Common myeloid progenitor, CD34-positive (primary cell): ENCODE data around the gene SNRNP48. TPM values are rescaled to one million over a fixed set of nuclear protein-coding genes. Genes with fewer than 3 reads are reported as not detected.

ENCODE experiments used
- CTCF ChIA-PET: fragments of 350-600 bp; sonication (Branson Sonifier 250); formaldehyde crosslinking; loops from one replicate; lab custom pipeline; 2021; ENCODE audit warnings: antibody characterized with exemption; lab: Charles Lee
- POLR2A ChIA-PET: fragments of 350-600 bp; sonication (Branson Sonifier 250); formaldehyde crosslinking; loops from one replicate; lab custom pipeline; 2021; ENCODE audit warnings: antibody characterized with exemption; lab: Charles Lee
- DNase-seq, 3 donors: peaks; one replicate each; pipeline versions ENCODE4 v3.0.0 to v3.0.0-alpha.2; 2013
- H3K27ac ChIP-seq, 2 experiments: 1 replicate in 1 of 2; 2 replicates in 1 of 2; pipeline ENCODE4 v1.7.0; 2013; ENCODE audit warnings: inconsistent platforms in 2 of 2, low read length in 2 of 2, mild to moderate bottlenecking in 2 of 2, low read depth in 1 of 2, moderate library complexity in 1 of 2; ENCODE audit not compliant: severe bottlenecking in 2 of 2, insufficient read depth in 1 of 2, poor library complexity in 1 of 2
- H3K27me3 ChIP-seq, 5 experiments: replicated peaks in 2 of 5; 1 replicate in 3 of 5; 2 replicates in 2 of 5; pipeline versions ENCODE4 v1.6.1 to v1.7.0; 2013; ENCODE audit warnings: low read length in 4 of 5, mild to moderate bottlenecking in 2 of 5, moderate library complexity in 2 of 5, inconsistent platforms in 1 of 5; ENCODE audit not compliant: insufficient read depth in 5 of 5, control insufficient read depth in 4 of 5
- H3K36me3 ChIP-seq, 4 experiments: 1 replicate in 2 of 4; 2 replicates in 2 of 4; pipeline versions ENCODE4 v1.6.1 to v1.7.0; 2013; ENCODE audit warnings: low read length in 3 of 4, control low read depth in 1 of 4, mild to moderate bottlenecking in 1 of 4; ENCODE audit not compliant: control insufficient read depth in 4 of 4, insufficient read depth in 4 of 4
- H3K4me1 ChIP-seq, 4 experiments: 1 replicate in 3 of 4; 2 replicates in 1 of 4; pipeline versions ENCODE4 v1.6.1 to v1.7.1; 2013; ENCODE audit warnings: low read length in 3 of 4, mild to moderate bottlenecking in 3 of 4, control low read depth in 1 of 4, inconsistent platforms in 1 of 4, moderate library complexity in 1 of 4; ENCODE audit not compliant: control insufficient read depth in 4 of 4, insufficient read depth in 4 of 4; ENCODE audit errors: control extremely low read depth in 1 of 4
- H3K4me3 ChIP-seq, 7 experiments: 1 replicate in 4 of 7; 2 replicates in 3 of 7; pipeline versions ENCODE4 v1.5.1 to v1.7.0; 2013; ENCODE audit warnings: mild to moderate bottlenecking in 7 of 7, low read length in 6 of 7, moderate library complexity in 6 of 7, inconsistent platforms in 2 of 7, low read depth in 2 of 7, control low read depth in 1 of 7; ENCODE audit not compliant: insufficient read depth in 4 of 7, control insufficient read depth in 1 of 7; ENCODE audit errors: extremely low read depth in 1 of 7
- H3K9me3 ChIP-seq, 5 experiments: 1 replicate in 4 of 5; 2 replicates in 1 of 5; pipeline versions ENCODE4 v1.6.1 to v1.7.1; 2013; ENCODE audit warnings: low read length in 4 of 5, mild to moderate bottlenecking in 2 of 5, inconsistent platforms in 1 of 5, low read depth in 1 of 5, moderate library complexity in 1 of 5; ENCODE audit not compliant: control insufficient read depth in 4 of 5, insufficient read depth in 2 of 5; ENCODE audit errors: control extremely low read depth in 1 of 5
- WGBS: methylation state at CpG from one replicate; pipeline ENCODE4 v1.1.5; 2013; ENCODE audit not compliant: insufficient coverage; 5-methylcytosine and 5-hydroxymethylcytosine counted together
- polyA plus RNA-seq: library from polyadenylated mRNA; unstranded; fragments of 120-200 nt; gene quantifications from one replicate; pipeline ENCODE4 v1.2.1, GENCODE V29; 2013

Gene SNRNP48
- 21.5 TPM for polyA plus RNA-seq

DNA sequence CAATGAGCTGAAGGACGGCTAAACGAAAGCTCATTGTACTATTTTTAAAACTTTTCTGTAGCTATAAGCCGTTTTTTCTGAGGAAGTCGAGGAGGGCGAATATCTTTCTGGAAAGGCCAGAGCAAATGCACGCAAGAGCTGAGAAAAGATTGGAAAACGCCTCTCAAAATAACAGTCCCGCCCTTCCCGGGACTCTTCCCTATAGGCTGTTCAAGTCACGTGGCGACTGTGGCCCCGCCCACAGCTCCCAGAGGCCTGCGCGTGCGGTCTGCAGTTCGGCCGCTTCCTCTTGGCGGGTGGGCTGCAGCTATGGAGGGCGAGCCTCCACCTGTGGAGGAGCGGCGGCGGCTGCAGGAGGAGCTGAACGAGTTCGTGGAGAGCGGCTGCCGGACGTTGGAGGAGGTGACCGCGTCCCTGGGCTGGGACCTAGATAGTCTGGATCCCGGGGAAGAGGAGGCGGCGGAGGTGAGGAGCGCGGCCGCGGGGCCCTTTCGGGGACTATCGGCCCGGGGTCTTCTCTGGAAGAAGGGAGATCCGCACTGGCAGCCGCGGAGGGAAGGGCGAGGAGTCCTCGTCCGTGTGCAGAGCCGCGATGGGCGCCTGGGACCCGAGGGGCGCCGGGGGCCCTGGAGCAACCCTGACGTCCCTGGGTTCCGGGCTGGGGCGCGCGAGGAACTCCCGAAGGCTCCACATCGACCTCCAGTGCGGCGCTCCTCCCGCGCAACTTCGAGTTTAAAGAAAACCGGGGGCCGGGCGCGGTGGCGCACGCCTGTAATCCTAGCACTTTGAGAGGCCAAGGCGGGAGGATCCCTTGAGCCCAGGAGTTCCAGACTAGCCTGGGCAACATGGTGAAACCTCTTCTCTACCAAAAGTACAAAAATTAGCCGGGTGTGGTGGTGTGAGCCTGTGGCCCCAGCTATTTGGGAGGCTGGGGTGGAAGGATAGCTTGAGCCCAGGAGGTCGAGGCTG, at the start of gene SNRNP48:
TSS of gene SNRNP48 (plus strand) at position 250 of the 969 bp plus-strand sequence. CDS start at position 310, 60 bp downstream.
- peak; percentile 88 to 92 (median 90) for DNase-seq
- ChIA-PET CTCF (interaction anchor here (0.9 to 1.2 kb wide), 4 partner anchors 10 to 165 kb away, joined by 3 to 9 read pairs (median 5); no protein-coding TSS in a partner anchor), POLR2A (interaction anchor here (0.6 kb wide), 1 partner anchor 10 kb away, joined by 3 read pairs; no protein-coding TSS in a partner anchor)
- Histone ChIP-seq H3K36me3 (peaks cover 10 to 16% (median 13%) of the 10 kb centered on the region in 4 experiments), H3K27ac (peak within 1 kb of the TSS; percentile 33 to 74), H3K27me3 (no peaks in the 10 kb centered on the region), H3K4me1 (peaks cover 8 to 23% (median 16%) of the 10 kb centered on the region in 4 experiments), H3K9me3 (peaks cover 0 to 1% (median 0%) of the 10 kb centered on the region in 5 experiments), H3K4me3 (peak within 1 kb of the TSS; percentile 65 to 90 (median 85))
- under 1% methylated on average over 67 of the region's 72 CpGs for WGBS

DNA sequence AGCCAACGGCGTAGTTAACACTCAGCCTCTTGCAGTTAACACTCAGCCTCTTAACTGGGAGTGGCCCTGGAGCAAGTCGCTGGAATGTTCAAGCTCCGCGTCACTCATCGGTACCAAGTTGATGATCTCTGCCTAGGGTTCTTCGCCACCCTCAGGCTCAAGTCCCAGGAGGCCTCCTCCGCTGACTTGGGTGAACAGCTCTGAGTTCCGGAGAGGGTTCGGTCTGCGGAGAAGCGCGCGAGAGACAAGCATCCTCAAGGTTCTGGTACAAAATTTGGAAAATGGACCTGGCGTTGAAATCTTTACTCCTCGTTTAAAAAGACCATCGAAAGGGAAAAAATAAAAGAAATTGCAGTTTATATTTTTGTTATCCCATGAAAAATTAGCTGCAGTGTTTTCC, 49.4 kb upstream of the SNRNP48 start:
- H3K4me3 ChIP-seq: peak overlapping the region in 2 of 7 experiments; percentile 49 to 63
- peaks cover 34 to 98% (median 59%) of the 10 kb centered on the region in 5 experiments for H3K27me3 ChIP-seq
- 19% methylated on average over 16 of the region's 17 CpGs for WGBS

GRCh38 chr6:7541175-7542064, 48.6 kb upstream of the SNRNP48 start, which contains the start of gene DSP:
DSP (plus strand) TSS chr6:7541671; CDS start chr6:7541916, 245 bp downstream.
- ChIA-PET CTCF (interaction anchor here (1.1 kb wide), 1 partner anchor 73 kb away, joined by 5 read pairs; no protein-coding TSS in a partner anchor), POLR2A (no interaction called here)
- peak in 2 of 3 donors; percentile 32 to 48 for DNase-seq
- Histone ChIP-seq H3K36me3 (no peaks in the 10 kb centered on the region), H3K27ac (no peak within 1 kb of the TSS), H3K4me3 (peak within 1 kb of the TSS; percentile 15 to 65 (median 57)), H3K9me3 (no peaks in the 10 kb centered on the region), H3K4me1 (peaks cover 4 to 27% (median 22%) of the 10 kb centered on the region in 4 experiments), H3K27me3 (peaks cover 33 to 98% (median 65%) of the 10 kb centered on the region in 5 experiments)
- WGBS: under 1% methylated on average over 87 of the region's 105 CpGs

More for the DNA sequence above, 49.4 kb upstream of the SNRNP48 start:
- peaks cover 4 to 27% (median 22%) of the 10 kb centered on the region in 4 experiments for H3K4me1 ChIP-seq
- ChIA-PET CTCF (interaction anchor here (1.1 kb wide), 1 partner anchor 74 kb away, joined by 5 read pairs; no protein-coding TSS in a partner anchor), POLR2A (no interaction called here)
- H3K36me3 ChIP-seq: no peaks in the 10 kb centered on the region
- H3K9me3 ChIP-seq: no peaks in the 10 kb centered on the region
- H3K27ac ChIP-seq: no peak overlapping the region
- peak in 2 of 3 donors; percentile 20 to 25 for DNase-seq

- no peak overlapping the region for H3K27ac ChIP-seq
- peak in 2 of 3 donors; percentile 23 to 36 for DNase-seq
- peaks cover 36 to 99% (median 65%) of the 10 kb centered on the region in 5 experiments for H3K27me3 ChIP-seq
- ChIA-PET POLR2A (no interaction called here), CTCF (no interaction called here)
- H3K9me3 ChIP-seq: no peaks in the 10 kb centered on the region
- under 1% methylated on average over 76 of the region's 80 CpGs for WGBS
- H3K4me1 ChIP-seq: peaks cover 4 to 27% (median 22%) of the 10 kb centered on the region in 4 experiments
- H3K4me3 ChIP-seq: peak overlapping the region; percentile 15 to 65 (median 57)
- H3K36me3 ChIP-seq: no peaks in the 10 kb centered on the region
These were observed 47.7 kb upstream of the SNRNP48 start for GRCh38 chr6:7542065-7542873.

- H3K4me3 ChIP-seq: peak overlapping the region in 4 of 7 experiments; percentile 3 to 65 (median 60)
- H3K36me3 ChIP-seq: no peaks in the 10 kb centered on the region
- peak; percentile 22 to 29 (median 29) for DNase-seq
- POLR2A ChIA-PET: no interaction called here
- no peaks in the 10 kb centered on the region for H3K9me3 ChIP-seq
- no peak overlapping the region for H3K27ac ChIP-seq
- peaks cover 4 to 27% (median 22%) of the 10 kb centered on the region in 4 experiments for H3K4me1 ChIP-seq
- peaks cover 34 to 98% (median 61%) of the 10 kb centered on the region in 5 experiments for H3K27me3 ChIP-seq
- CTCF ChIA-PET: no interaction called here
- WGBS: 6% methylated on average over 29 of the region's 32 CpGs
These were observed 46.9 kb upstream of the SNRNP48 start for GRCh38 chr6:7542874-7543624.
